ENCODE results near the gene SLC25A29. TPM values are rescaled to one million over a fixed set of nuclear protein-coding genes. Genes with fewer than 3 reads are reported as not detected.

The SLC25A29 gene, protein sequence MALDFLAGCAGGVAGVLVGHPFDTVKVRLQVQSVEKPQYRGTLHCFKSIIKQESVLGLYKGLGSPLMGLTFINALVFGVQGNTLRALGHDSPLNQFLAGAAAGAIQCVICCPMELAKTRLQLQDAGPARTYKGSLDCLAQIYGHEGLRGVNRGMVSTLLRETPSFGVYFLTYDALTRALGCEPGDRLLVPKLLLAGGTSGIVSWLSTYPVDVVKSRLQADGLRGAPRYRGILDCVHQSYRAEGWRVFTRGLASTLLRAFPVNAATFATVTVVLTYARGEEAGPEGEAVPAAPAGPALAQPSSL
- 8.6 and 16.4 TPM in 2 replicates for total RNA-seq

DNA sequence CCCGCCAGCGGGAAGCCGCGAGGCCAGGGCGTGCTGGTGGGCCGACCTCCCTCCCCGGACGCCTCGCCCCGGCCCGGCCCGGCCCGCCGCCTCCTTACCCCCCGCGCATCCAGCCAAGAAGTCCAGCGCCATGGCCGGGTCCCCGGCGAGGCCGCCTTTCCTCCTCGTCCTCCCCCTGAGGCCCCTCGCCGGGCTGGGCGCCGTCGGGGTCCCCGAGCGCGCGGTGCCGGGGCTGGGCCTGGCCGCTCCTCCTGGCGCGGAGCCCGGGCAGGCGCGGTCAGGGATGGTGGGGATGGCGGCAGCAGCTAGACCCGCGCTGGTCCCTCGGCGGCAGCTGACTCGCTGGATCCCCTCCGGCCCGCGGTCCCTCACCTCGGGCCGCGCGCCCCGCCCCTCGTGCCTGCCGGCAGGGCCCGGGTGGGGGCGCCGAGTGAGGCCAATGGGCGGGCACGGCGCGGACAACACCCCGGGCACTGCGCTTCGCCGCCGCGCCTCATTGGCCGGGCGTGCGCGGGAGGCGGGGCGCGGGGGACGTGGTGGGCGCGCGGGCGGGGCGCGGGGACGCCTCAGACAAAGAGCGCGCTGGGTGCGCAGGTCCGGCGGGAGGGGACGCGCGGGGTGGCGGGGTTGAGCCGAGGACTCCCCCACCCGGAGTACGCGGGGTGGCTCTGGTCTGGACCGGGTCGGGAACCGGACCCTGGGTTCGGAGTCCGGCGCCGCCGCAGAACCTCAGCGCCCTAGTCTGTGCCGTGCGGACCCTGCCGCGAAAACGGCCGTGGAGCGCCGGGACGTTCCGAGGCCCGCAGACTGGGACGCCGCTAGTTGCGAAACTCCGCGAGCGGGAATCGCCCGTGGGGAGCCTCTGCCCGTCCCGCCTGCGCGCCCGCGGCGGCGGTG is at the start of gene SLC25A29:
Gene SLC25A29 (minus strand): TSS at position 344 of the 897 bp plus-strand sequence. CDS start 212 bp downstream, at position 132.
- peak within 1 kb of the TSS; percentile 82 for H3K4me3 ChIP-seq (ENCODE audit: low read depth, low read length)
- DNase-seq (ENCODE audit: low read depth): peak; percentile 86
- TF ChIP-seq, protein P1, sequence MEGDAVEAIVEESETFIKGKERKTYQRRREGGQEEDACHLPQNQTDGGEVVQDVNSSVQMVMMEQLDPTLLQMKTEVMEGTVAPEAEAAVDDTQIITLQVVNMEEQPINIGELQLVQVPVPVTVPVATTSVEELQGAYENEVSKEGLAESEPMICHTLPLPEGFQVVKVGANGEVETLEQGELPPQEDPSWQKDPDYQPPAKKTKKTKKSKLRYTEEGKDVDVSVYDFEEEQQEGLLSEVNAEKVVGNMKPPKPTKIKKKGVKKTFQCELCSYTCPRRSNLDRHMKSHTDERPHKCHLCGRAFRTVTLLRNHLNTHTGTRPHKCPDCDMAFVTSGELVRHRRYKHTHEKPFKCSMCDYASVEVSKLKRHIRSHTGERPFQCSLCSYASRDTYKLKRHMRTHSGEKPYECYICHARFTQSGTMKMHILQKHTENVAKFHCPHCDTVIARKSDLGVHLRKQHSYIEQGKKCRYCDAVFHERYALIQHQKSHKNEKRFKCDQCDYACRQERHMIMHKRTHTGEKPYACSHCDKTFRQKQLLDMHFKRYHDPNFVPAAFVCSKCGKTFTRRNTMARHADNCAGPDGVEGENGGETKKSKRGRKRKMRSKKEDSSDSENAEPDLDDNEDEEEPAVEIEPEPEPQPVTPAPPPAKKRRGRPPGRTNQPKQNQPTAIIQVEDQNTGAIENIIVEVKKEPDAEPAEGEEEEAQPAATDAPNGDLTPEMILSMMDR (IDR thresholded peaks at IDR 0.05; ENCODE audit: insufficient read depth, low read depth, low read length): no peak

DNA sequence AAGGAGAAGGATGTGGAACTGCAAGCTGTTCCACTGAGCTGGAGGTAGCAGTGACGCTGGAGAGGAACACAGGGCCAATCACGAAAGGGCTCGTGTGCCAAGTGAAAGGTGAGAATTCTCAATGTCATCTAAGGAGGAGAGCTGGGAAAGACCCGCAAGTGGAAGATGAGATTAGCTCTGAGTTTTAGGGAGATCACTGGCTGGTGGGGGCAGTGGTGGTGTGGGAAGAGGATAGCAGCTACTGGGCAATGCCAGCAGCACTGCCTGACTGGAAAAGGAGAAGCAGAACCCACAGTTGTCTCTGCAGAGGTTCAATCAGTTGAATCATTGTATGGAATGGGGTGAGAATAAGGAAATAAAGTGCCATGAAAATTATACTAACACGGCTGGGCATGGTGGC is 44.7 kb upstream of the SLC25A29 start:
- TF ChIP-seq, protein P1 (IDR thresholded peaks at IDR 0.05; ENCODE audit: insufficient read depth, low read depth, low read length): no peak
- H3K4me3 ChIP-seq (ENCODE audit: low read depth, low read length): no peak overlapping the region
- no peak for DNase-seq (ENCODE audit: low read depth)

DNA sequence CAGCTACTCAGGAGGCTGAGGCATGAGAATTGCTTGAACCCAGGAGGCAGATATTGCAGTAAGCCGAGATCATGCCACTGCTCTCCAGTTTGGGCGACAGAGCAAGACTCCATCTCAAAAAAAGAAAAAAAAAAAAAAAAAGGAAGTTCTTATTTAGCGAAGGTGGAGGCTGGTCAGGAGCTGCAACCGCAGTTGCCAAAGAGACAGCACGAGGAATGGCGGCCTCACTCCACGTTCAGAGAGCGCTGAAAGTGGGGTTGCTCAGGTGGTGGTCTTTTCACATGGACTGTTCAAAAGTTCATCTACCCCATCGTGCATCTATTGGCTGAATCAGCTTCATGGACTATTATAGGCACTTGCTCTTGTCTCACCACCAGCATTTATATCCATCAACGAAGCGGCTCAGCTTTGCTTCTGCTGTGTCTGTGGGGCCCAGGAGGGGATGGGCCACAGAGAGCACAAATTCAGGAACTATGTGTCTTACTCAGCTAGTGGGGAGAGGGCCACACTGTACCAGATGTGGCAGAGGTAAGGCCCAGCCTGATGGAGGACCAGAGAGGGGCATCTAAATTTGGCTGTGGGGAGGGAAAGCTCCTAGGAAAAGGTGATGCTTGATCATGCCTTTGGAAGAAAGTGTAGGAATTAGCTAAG is 44.2 kb upstream of the SLC25A29 start:
- H3K4me3 ChIP-seq (ENCODE audit: low read depth, low read length): no peak overlapping the region
- no peak for DNase-seq (ENCODE audit: low read depth)
- TF ChIP-seq, protein P1 (IDR thresholded peaks at IDR 0.05; ENCODE audit: insufficient read depth, low read depth, low read length): no peak

DNA sequence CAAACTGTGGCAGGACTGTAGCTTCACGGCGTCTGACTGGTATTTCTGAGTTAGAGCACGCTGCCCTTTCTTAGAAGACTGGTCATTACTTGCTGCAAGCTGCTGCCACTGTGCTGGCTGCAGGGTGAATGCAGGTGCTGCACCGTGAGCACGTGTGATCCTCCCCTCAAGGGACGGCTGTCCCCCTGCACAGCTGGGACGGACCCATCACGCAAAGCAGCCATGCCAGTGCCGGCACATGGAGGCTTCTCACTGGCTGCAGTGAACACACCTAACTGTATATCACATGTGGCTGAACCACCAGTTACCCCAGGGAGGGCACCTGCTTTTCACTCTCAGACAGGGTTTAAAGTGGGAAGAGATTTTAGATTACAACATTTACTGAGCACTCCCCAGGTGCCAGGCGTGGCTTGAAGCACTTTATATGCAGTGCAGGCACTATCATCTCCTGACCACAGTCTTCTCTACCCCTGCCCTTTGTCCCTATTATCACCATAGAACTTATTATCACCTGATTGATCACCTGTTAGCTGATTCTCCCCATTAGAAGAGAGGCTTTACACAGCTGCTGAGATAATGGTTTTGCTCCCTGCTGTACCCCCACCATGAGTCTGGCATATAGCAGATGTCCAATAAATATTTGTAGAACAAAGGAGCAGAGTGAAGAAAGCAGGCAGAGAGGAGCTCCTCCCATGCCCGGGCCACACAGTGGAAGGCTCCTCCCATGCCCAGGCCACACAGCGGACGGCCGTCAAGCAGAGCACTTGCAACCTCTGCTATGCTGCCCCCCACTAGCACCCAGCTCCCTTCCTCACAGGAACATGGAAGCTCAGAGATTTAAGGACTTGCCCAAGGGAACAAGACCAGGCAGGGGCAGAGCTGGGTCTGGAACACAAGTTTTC is 42.8 kb upstream of the SLC25A29 start:
- TF ChIP-seq, protein P1 (IDR thresholded peaks at IDR 0.05; ENCODE audit: insufficient read depth, low read depth, low read length): no peak
- no peak for DNase-seq (ENCODE audit: low read depth)
- H3K4me3 ChIP-seq (ENCODE audit: low read depth, low read length): no peak overlapping the region

DNA sequence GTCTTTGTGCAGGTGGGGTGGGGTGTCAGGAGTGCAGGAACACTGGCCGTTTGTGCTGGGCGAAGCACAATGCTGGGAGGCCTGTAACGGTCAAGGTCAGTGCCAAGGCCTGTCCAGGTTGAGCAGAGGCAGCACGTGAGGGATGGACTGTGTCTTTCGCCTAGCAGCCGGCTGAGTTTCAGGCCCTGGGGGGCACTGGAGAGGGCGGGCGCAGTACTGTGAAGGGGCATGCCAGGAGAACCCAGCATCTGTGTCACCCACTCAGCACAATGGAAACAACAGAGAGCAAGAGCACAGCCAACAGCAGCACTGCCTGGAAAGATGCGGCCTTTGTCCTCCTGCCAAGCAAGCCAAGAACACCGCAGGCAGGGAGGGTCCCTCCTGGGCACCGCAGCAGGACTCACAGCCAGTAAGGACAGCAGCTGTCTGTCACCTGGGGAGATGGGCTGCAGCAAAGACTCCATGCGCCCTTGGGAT is 42.0 kb upstream of the SLC25A29 start:
- TF ChIP-seq, protein P1 (IDR thresholded peaks at IDR 0.05; ENCODE audit: insufficient read depth, low read depth, low read length): no peak
- no peak overlapping the region for H3K4me3 ChIP-seq (ENCODE audit: low read depth, low read length)
- no peak for DNase-seq (ENCODE audit: low read depth)

Measured in fibroblast of villous mesenchyme (primary cell).